Suprapubic skin (tissue), 3 donors: ENCODE measurements around the gene SF3A2.

ENCODE experiments used
- POLR2A ChIP-seq, 2 donors: fragments of 450-650 bp; IDR thresholded peaks; one replicate each; pipeline ENCODE4 v1.6.1; 2017; ENCODE audit warnings: antibody characterized with exemption in 2 of 2, mild to moderate bottlenecking in 2 of 2, moderate library complexity in 2 of 2
- TF ChIP-seq, protein P1 (sequence below), 2 donors: fragments of 200-600 bp in 1 of 2; fragments of 450-650 bp in 1 of 2; sonication (generic) in 1 of 2; IDR thresholded peaks; one replicate each; pipeline ENCODE4 v1.5.1; 2016 to 2019; ENCODE audit warnings: antibody characterized with exemption in 2 of 2, mild to moderate bottlenecking in 1 of 2, moderate library complexity in 1 of 2

DNA sequence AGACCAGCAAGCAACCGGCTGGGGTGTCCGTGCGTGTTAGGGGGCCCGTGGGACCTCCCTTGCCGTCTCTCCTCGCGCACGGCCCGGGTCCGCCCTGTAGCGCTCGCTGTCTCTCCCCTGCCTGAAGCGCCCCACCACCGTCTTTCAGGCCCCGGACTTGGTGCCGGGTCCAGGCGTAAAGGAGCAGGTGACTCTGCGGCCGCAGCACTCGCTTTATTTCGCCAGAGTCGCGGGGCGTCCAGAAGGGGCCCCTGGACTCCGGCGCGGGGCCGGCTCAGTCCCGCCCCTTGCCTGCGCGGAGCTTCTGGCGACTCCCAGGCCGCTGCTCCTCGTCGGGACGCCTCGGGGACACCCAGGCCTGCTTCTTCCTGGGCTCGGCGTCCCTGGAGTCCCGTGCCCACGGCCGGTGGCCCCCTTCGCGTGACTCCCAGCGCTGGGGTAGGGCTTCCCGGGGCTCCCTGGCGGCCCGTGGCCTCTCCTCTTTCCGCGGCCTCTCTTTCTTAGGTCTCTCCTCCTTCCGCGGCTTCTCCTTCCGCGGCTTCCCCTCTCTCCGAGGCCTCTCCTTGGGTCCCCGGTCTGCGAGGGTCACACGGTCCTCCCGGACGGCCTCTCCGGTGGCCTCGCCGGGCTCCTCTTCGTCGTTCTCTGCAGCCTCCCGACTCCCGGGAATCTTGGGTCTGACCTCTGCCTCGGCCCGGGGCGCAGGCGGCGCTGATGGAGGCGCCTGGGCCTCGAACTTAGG lies 15.6 kb downstream of the SF3A2 start:
- TF ChIP-seq, protein P1, sequence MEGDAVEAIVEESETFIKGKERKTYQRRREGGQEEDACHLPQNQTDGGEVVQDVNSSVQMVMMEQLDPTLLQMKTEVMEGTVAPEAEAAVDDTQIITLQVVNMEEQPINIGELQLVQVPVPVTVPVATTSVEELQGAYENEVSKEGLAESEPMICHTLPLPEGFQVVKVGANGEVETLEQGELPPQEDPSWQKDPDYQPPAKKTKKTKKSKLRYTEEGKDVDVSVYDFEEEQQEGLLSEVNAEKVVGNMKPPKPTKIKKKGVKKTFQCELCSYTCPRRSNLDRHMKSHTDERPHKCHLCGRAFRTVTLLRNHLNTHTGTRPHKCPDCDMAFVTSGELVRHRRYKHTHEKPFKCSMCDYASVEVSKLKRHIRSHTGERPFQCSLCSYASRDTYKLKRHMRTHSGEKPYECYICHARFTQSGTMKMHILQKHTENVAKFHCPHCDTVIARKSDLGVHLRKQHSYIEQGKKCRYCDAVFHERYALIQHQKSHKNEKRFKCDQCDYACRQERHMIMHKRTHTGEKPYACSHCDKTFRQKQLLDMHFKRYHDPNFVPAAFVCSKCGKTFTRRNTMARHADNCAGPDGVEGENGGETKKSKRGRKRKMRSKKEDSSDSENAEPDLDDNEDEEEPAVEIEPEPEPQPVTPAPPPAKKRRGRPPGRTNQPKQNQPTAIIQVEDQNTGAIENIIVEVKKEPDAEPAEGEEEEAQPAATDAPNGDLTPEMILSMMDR (IDR thresholded peaks at IDR 0.05) = no peak
- TF ChIP-seq POLR2A (IDR thresholded peaks at IDR 0.05) = no peak
